Esophagus muscularis mucosa (tissue), 4 donors: Measurements from ENCODE around the gene HTR1A. TPM values are rescaled to one million over a fixed set of nuclear protein-coding genes. Genes with fewer than 3 reads are reported as not detected.

Experiments
- DNase-seq: peaks from one replicate; pipeline ENCODE4 v3.0.0-alpha.2; 2017; ENCODE audit errors: extremely low spot score
- H3K27ac ChIP-seq, 4 donors: fragments of 200-600 bp; sonication (generic); replicated peaks in 1 of 4; 1 replicate in 3 of 4; 2 replicates in 1 of 4; pipeline ENCODE4 v1.5.1; 2016 to 2019; ENCODE audit warnings: mild to moderate bottlenecking in 1 of 4
- H3K27me3 ChIP-seq, 4 donors: fragments of 200-600 bp; sonication (generic); one replicate each; pipeline versions ENCODE4 v1.5.1 to v1.6.0; 2016 to 2019
- H3K36me3 ChIP-seq, 4 donors: fragments of 200-600 bp; sonication (generic); one replicate each; pipeline ENCODE4 v1.5.1; 2016 to 2019
- H3K4me1 ChIP-seq, 4 donors: fragments of 200-600 bp; sonication (generic); one replicate each; pipeline ENCODE4 v1.5.1; 2016 to 2019
- H3K4me3 ChIP-seq, 4 donors: fragments of 200-600 bp; sonication (generic); 1 replicate in 2 of 4; 2 replicates in 2 of 4; pipeline ENCODE4 v1.5.1; 2016 to 2019; ENCODE audit warnings: mild to moderate bottlenecking in 4 of 4, moderate library complexity in 1 of 4
- H3K9me3 ChIP-seq, 4 donors: fragments of 200-600 bp; sonication (generic); 1 replicate in 3 of 4; 2 replicates in 1 of 4; pipeline ENCODE4 v1.5.1; 2016 to 2019
- CTCF ChIP-seq, 3 experiments: fragments of 200-600 bp in 2 of 3; fragments of 450-650 bp in 1 of 3; sonication (generic) in 2 of 3; IDR thresholded peaks; one replicate each; pipeline ENCODE4 v1.5.1; 2017 to 2019; ENCODE audit warnings: antibody characterized with exemption in 3 of 3, mild to moderate bottlenecking in 2 of 3, moderate library complexity in 1 of 3
- EP300 ChIP-seq: sonication (generic); formaldehyde crosslinking; IDR thresholded peaks from one replicate; pipeline ENCODE4 v1.6.1; 2017; ENCODE audit warnings: antibody characterized with exemption
- POLR2A ChIP-seq: fragments of 450-650 bp; IDR thresholded peaks from one replicate; pipeline ENCODE4 v1.6.1; 2017; ENCODE audit warnings: antibody characterized with exemption, moderate library complexity, mild to moderate bottlenecking, low read depth
- POLR2AphosphoS5 ChIP-seq, 2 donors: sonication (generic); formaldehyde crosslinking; IDR thresholded peaks; one replicate each; pipeline ENCODE4 v1.6.1; 2017; ENCODE audit warnings: antibody characterized with exemption in 2 of 2
- WGBS: methylation state at CpG from one replicate; pipeline ENCODE4 v1.1.5; 2018; 5-methylcytosine and 5-hydroxymethylcytosine counted together
- intact Hi-C: fragments of 100-400 bp; cut with DNase I; formaldehyde crosslinking; loops from one replicate; pipeline ENCODE4 v1.15.1; 2023
- total RNA-seq, 4 donors: library from RNA; depleted of rRNA; stranded (reverse); fragments of >200 nt; gene quantifications; one replicate each; pipeline versions ENCODE4 v1.1.0 to v1.2.1, GENCODE V29; 2016

Gene HTR1A
- total RNA-seq, 4 donors from 2014 or later = not detected

- H3K4me3 ChIP-seq = no peak overlapping the region
- H3K27me3 ChIP-seq = no peaks in the 10 kb centered on the region
- H3K9me3 ChIP-seq = peaks cover 0 to 7% (median 0%) of the 10 kb centered on the region in 4 donors
- H3K27ac ChIP-seq = no peak overlapping the region
- intact Hi-C loops = no loop called here
- WGBS = 83% methylated on average over 3 of the region's 3 CpGs
- DNase-seq = no peak
- no peak for TF ChIP-seq CTCF (IDR thresholded peaks at IDR 0.05)
- no peak for TF ChIP-seq POLR2AphosphoS5 (IDR thresholded peaks at IDR 0.05)
- no peak for TF ChIP-seq POLR2A
- no peaks in the 10 kb centered on the region for H3K36me3 ChIP-seq
- H3K4me1 ChIP-seq = no peaks in the 10 kb centered on the region
Measured at GRCh38 chr5:63953217-63953616, 9.0 kb downstream of the HTR1A start.

GRCh38 chr5:63935103-63935502 lies 27.1 kb downstream of the HTR1A start:
- intact Hi-C loops = no loop called here
- no peak for DNase-seq
- WGBS = 87% methylated on average over 1 of the region's 1 CpG

GRCh38 chr5:63931836-63932235 lies 30.4 kb downstream of the HTR1A start:
- intact Hi-C loops = no loop called here
- no peak for DNase-seq
- Histone ChIP-seq H3K27ac (no peak overlapping the region), H3K4me3 (no peak overlapping the region), H3K9me3 (no peaks in the 10 kb centered on the region), H3K36me3 (no peaks in the 10 kb centered on the region), H3K4me1 (no peaks in the 10 kb centered on the region), H3K27me3 (no peaks in the 10 kb centered on the region)
- WGBS = 84% methylated on average over 1 of the region's 1 CpG
- no peak for TF ChIP-seq POLR2AphosphoS5 (IDR thresholded peaks at IDR 0.05)
- TF ChIP-seq POLR2A = no peak
- no peak for TF ChIP-seq EP300
- TF ChIP-seq CTCF (IDR thresholded peaks at IDR 0.05) = no peak

More at GRCh38 chr5:63935103-63935502, 27.1 kb downstream of the HTR1A start:
- H3K27ac ChIP-seq = no peak overlapping the region
- no peaks in the 10 kb centered on the region for H3K27me3 ChIP-seq
- H3K36me3 ChIP-seq = no peaks in the 10 kb centered on the region
- TF ChIP-seq EP300 (no peak), POLR2AphosphoS5 (IDR thresholded peaks at IDR 0.05) (no peak), POLR2A (no peak), CTCF (IDR thresholded peaks at IDR 0.05) (no peak)
- no peaks in the 10 kb centered on the region for H3K4me1 ChIP-seq
- no peak overlapping the region for H3K4me3 ChIP-seq
- peaks cover 0 to 5% (median 2%) of the 10 kb centered on the region in 4 donors for H3K9me3 ChIP-seq

GRCh38 chr5:63928451-63928850 lies 33.8 kb downstream of the HTR1A start:
- Histone ChIP-seq H3K9me3 (no peaks in the 10 kb centered on the region), H3K27ac (no peak overlapping the region), H3K4me3 (no peak overlapping the region), H3K36me3 (no peaks in the 10 kb centered on the region), H3K4me1 (no peaks in the 10 kb centered on the region), H3K27me3 (no peaks in the 10 kb centered on the region)
- intact Hi-C loops = no loop called here
- TF ChIP-seq EP300 (no peak), POLR2AphosphoS5 (IDR thresholded peaks at IDR 0.05) (no peak), POLR2A (no peak), CTCF (IDR thresholded peaks at IDR 0.05) (no peak)
- DNase-seq = no peak
- WGBS = 81% methylated on average over 3 of the region's 3 CpGs

GRCh38 chr5:63923914-63924313 lies 38.3 kb downstream of the HTR1A start:
- 52% methylated on average over 3 of the region's 3 CpGs for whole genome bisulfite sequencing
- H3K4me1 ChIP-seq = no peaks in the 10 kb centered on the region

More at GRCh38 chr5:63923914-63924313, 38.3 kb downstream of the HTR1A start:
- no peak overlapping the region for H3K27ac ChIP-seq
- H3K27me3 ChIP-seq = no peaks in the 10 kb centered on the region
- no peak overlapping the region for H3K4me3 ChIP-seq
- no peak for DNase-seq
- TF ChIP-seq CTCF (IDR thresholded peaks at IDR 0.05) = no peak
- TF ChIP-seq POLR2AphosphoS5 (IDR thresholded peaks at IDR 0.05) = no peak
- no peak for TF ChIP-seq EP300
- no peak for TF ChIP-seq POLR2A
- no peaks in the 10 kb centered on the region for H3K9me3 ChIP-seq
- intact Hi-C loops = no loop called here
- H3K36me3 ChIP-seq = no peaks in the 10 kb centered on the region
